Stimulated activated CD8-positive, alpha-beta memory T cell treated with anti-CD3 and anti-CD28 coated beads, Interleukin-7, amount 100 ng/mL, for 4 hours (primary cell): Measurements from ENCODE around the gene NOX5.

Experiments
- DNase-seq, 2 donors: peaks; one replicate each; pipeline ENCODE4 v3.0.0-alpha.2; 2020; ENCODE audit warnings: low read depth in 2 of 2

NOX5 gene

GRCh38 chr15:69081310-69082004 is 67.0 kb downstream of the NOX5 start:
- no peak for DNase-seq

GRCh38 chr15:69082021-69082502 is 67.6 kb downstream of the NOX5 start:
- no peak for DNase-seq

- DNase-seq = no peak
Observed at GRCh38 chr15:69082554-69082953, 68.1 kb downstream of the NOX5 start.

DNA sequence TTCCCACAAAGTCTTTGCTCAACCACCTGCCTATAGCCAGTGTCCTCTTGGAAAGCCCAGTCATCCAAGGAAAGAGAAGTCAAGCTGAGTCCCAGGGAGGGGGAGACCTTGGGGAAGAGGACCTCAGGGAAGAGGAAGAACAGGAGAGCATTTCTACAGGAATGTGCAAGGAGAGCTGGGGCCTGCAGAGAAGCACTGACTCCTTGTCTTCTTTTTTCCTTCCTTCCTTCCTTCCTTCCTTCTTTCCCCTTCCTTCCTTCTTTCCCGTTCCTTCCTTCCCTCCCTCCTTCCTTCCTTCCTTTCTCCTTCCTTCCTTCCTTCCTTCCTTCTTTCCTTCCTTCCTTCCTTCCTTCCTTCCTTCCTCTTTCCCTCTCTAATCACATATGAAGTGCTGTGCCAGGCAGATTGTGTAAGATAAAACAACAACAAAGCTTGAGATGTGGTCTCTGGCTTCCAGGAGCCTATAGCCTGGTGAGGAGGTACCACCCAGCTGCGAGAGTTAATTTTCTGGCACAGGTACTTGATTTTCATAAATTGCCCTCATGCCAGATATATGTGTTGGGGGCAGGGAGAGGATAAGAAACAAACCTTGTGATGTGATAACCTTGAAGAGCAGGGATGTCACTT is 70.0 kb downstream of the NOX5 start:
- no peak for DNase-seq

- no peak for DNase-seq
Observed at GRCh38 chr15:69085325-69086081, 71.0 kb downstream of the NOX5 start.

- no peak for DNase-seq
Observed at GRCh38 chr15:69086427-69087204, 72.1 kb downstream of the NOX5 start.

DNA sequence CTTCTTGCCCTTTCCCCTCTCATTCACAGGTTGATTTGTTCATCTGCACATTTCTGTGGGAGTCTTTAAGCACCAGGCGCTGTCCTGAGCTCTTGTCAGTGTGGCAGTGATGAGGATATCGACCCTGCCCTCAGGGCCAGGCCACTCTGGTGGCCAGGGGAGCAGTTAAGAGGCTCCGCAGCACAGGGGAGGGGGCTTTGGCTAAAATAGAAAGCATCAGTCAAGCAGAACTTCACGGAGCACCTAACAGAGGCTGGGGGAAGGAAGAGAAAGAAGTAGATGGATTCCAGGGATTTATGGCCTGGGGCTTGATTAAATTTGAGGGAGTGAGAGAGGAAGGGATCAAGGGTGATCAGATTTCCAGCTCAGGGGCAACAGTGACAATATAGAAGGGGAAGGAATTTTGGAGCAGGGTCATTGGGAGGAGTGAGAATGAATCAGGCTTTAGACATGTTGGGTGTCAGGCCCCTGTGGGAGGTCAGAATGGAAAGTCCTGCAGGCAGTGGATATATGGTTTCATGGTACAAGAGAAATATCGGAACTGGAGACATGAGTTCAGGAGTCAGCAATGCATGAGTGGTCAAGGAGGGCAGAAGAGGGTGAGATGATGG is 73.0 kb downstream of the NOX5 start:
- no peak for DNase-seq

GRCh38 chr15:69088300-69088965 is 73.9 kb downstream of the NOX5 start:
- no peak for DNase-seq

- DNase-seq = no peak
Observed at GRCh38 chr15:69089258-69089657, 74.8 kb downstream of the NOX5 start.

- no peak for DNase-seq
Observed at GRCh38 chr15:69090197-69090948, 75.9 kb downstream of the NOX5 start.

DNA sequence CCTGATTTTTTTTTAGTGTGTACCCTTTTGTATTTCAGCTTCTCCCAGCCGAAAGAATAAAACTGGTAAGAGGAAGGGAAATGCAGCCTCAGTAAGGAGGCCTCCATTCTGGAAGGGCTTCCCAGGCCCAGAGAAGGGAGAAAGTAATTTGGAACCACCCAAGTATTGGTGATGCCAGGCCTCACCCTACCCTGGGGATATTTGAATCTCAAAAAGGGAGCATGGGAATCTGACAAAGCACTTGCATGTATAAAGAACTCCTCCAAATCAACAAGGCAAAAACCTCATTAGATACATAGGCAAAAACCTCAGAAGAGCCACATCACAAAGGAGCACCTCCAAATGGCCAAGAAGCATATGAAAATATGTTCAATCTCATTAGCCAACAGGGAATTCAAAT is 77.2 kb downstream of the NOX5 start:
- no peak for DNase-seq

GRCh38 chr15:69092159-69092558 is 77.7 kb downstream of the NOX5 start:
- DNase-seq = no peak

DNA sequence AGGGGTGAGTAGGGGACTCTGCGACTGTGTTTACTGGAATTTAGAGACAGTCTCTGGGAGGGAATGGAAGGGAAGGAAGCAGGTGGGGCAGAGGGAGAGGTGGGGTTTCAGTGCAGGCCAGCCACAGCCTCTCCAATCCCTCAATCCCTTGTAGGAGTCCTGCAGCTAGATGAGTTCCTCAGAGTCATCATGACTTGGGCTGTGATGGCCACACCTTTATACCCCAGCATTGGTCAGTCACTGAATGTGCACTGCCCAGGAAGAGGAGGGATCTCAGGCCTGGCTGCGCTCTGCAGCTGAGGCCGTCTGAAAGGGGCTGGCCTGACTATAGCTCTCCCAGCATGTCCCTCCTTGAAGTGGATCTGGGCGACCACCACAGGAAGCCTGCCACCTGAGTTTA is 78.6 kb downstream of the NOX5 start:
- DNase-seq = no peak

DNA sequence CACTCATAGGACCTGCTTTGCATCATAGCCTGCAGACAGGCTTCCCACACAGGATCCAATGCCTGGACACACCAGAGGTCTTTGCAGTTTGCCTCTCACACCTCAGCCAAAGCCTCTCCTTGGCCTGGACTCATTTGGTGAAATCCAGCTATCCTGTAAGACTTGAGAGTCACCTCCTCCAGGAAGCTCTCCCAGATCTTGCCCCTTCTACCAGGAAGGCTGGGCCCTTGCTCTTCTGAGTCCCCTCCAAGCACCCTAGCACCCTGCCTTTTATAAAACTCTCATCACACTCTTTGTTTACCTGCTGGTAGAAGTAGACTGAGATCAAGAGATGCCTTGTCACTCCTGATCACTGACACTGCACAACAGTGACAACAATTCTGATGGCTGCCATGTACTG is 79.1 kb downstream of the NOX5 start:
- DNase-seq = no peak

DNA sequence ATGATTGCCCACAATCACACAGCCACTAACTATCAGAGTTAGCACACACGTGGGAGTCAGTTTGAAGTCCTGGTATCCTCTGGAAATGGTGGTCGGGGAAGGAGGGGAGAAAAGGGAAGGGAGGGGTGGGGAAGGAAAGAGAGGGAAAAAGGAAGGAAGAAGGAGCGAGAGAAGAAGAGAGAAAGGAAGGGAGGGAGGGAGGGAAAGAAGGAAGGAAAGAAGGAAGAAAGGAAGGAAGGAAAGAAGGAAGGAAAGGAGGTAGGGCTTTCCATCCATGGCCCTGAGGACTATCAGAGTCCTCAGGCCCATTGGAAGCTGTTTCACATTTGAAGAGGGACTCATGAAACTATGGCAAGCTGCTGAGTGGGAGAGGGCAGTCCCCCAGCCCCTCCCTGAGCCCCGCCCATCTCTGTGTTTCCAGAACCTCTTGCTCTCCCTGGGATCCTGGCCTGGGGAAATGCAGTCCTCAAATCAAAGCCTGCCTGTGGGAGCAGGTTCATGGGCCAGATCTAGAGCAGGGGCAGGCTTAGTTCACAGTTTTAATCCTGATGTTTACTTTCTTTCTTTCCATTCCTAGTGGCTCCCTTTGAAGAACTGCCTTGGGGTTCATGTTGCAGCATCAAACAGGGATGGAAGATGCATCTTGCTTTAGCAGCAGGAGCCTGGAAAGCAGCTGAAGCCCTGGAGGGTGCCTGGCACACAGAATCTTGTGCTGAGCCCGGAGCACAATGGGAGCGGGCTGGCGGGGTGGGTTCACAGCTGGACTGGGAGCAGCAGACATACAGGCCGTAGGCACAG is 79.8 kb downstream of the NOX5 start:
- no peak for DNase-seq

- DNase-seq = no peak
Observed at GRCh38 chr15:69095274-69095673, 80.8 kb downstream of the NOX5 start.

- no peak for DNase-seq
Observed at GRCh38 chr15:69096196-69096595, 81.7 kb downstream of the NOX5 start.

DNA sequence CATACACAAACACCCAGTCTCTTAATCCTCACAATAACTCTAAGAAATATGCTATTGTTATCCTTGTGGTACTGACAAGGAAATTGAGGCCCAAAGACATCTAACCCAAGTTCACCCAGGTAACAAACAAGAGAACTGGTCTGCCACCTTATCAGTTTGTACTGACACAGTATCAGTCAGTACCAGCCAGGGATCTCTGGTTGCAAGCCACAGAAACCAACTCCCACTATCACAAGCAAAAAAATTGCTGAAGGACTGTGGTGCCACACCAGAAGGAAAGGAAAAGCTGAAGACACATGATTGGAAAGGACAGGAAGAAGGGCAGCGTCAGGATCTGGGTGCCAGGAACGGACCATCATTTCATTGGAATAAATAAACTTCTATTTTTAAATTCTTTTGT is 82.1 kb downstream of the NOX5 start:
- DNase-seq = no peak

DNA sequence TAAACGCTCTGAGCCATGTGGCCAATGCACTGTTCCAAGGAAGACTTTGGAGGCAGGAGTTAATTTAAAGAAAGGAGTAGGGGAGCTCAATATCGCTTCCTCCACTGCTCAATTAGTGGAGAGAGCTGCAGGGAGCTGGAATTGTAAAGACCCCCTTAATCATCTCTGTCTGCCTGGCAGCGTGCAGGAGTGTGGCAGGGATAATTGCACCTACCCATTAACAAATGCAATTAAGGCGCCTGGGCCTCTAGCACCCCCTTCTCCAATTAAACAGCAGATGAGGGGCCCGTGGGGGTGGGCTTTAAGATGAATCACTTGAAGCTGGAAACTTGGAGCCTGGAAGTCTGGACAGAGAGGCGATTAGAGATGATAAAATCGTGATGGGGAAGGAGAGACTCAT is 84.3 kb downstream of the NOX5 start:
- DNase-seq = no peak

DNA sequence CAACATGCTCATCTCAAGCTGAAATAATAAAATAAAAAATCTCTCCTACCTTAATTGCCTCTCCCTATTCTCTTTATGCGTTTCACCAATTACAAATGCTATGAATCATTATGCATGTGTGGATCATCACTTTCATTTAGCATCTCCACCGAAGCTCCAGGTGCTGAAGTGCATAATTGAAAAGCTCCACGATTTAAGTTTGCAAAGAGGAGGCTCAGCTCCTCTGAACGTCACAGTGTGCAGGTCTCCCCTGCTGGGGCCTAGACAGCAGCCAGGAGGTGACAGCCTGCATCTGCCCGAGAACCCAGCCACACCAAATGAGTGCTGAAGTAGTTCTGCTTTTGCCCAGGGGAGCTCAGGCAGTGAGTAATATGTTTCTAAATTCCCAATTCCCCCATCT is 85.4 kb downstream of the NOX5 start:
- no peak for DNase-seq
